Measurements from ENCODE around the gene ZNF644.
"Not testable (repeated sequence)": the region's sequence is repeated elsewhere in the genome, so short reads cannot be mapped to it uniquely, and the experiment has no call there.

DNA sequence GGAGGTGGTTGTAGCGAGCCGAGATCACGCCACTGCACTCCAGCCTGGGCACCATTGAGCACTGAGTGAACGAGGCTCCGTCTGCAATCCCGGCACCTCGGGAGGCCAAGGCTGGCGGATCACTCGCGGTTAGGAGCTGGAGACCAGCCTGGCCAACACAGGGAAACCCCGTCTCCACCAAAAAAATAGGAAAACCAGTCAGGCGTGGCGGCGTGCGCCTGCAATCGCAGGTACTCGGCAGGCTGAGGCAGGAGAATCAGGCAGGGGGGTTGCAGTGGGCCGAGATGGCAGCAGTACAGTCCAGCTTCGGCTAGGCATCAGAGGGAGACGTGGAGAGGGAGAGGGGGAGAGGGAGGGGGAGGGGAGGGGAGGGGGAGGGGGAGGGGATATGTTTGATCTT is 129.6 kb downstream of the ZNF644 start:
- not testable (repeated sequence) for TF ChIP-seq CTCF, POLR2A (IDR thresholded peaks at IDR 0.05)

All from heart left ventricle (tissue), 13 donors.